ENCODE data around the gene DDA1. TPM values are rescaled to one million over a fixed set of nuclear protein-coding genes. Genes with fewer than 3 reads are reported as not detected.

DDA1 gene
- total RNA-seq, 1 donor from 2014 or later = 9.0 TPM

- FAIRE-seq = no peak
- TF ChIP-seq, protein P1, sequence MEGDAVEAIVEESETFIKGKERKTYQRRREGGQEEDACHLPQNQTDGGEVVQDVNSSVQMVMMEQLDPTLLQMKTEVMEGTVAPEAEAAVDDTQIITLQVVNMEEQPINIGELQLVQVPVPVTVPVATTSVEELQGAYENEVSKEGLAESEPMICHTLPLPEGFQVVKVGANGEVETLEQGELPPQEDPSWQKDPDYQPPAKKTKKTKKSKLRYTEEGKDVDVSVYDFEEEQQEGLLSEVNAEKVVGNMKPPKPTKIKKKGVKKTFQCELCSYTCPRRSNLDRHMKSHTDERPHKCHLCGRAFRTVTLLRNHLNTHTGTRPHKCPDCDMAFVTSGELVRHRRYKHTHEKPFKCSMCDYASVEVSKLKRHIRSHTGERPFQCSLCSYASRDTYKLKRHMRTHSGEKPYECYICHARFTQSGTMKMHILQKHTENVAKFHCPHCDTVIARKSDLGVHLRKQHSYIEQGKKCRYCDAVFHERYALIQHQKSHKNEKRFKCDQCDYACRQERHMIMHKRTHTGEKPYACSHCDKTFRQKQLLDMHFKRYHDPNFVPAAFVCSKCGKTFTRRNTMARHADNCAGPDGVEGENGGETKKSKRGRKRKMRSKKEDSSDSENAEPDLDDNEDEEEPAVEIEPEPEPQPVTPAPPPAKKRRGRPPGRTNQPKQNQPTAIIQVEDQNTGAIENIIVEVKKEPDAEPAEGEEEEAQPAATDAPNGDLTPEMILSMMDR (IDR thresholded peaks at IDR 0.05; ENCODE audit: insufficient read depth, low read length, severe bottlenecking) = no peak
- Histone ChIP-seq H3K36me3 (ENCODE audit: control insufficient read depth, insufficient read depth, low read length) (peaks cover 21% of the 10 kb centered on the region), H3K27me3 (ENCODE audit: control insufficient read depth, insufficient read depth, low read length) (no peaks in the 10 kb centered on the region), H3K4me3 (ENCODE audit: low read depth, low read length) (no peak overlapping the region)
- no peak for DNase-seq (ENCODE audit: low read depth)
These were observed 12.5 kb downstream of the DDA1 start for GRCh38 chr19:17321655-17322489.

DNA sequence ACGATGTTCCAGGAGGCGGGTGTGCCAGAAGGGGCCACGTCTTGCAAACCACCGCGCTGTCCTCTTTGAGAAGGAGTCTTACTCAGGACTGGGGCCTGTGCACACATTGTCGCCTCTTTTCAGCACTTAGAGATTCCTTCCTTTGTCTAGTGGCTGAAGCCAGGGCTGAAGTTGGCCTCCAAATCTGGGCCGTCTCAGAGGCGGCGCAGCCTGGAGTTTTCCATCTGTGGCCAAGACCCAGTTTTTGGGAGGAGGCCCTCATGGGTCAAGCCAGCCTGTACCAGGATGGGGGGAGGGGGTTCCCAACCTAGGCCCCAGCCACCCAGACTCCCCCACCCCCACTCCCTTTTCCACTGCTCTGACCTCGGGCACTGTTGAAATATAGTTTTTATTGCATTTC is 13.5 kb downstream of the DDA1 start:
- no peak for DNase-seq (ENCODE audit: low read depth)
- TF ChIP-seq, protein P1 (IDR thresholded peaks at IDR 0.05; ENCODE audit: insufficient read depth, low read length, severe bottlenecking) = no peak
- Histone ChIP-seq H3K27me3 (ENCODE audit: control insufficient read depth, insufficient read depth, low read length) (no peaks in the 10 kb centered on the region), H3K4me3 (ENCODE audit: low read depth, low read length) (no peak overlapping the region), H3K36me3 (ENCODE audit: control insufficient read depth, insufficient read depth, low read length) (peaks cover 21% of the 10 kb centered on the region)
- no peak for FAIRE-seq

GRCh38 chr19:17323300-17323963 is 14.1 kb downstream of the DDA1 start:
- H3K36me3 ChIP-seq (ENCODE audit: control insufficient read depth, insufficient read depth, low read length) = peaks cover 21% of the 10 kb centered on the region
- FAIRE-seq (no peak), DNase-seq (ENCODE audit: low read depth) (no peak)
- TF ChIP-seq, protein P1 (IDR thresholded peaks at IDR 0.05; ENCODE audit: insufficient read depth, low read length, severe bottlenecking) = no peak
- no peaks in the 10 kb centered on the region for H3K27me3 ChIP-seq (ENCODE audit: control insufficient read depth, insufficient read depth, low read length)
- no peak overlapping the region for H3K4me3 ChIP-seq (ENCODE audit: low read depth, low read length)

DNA sequence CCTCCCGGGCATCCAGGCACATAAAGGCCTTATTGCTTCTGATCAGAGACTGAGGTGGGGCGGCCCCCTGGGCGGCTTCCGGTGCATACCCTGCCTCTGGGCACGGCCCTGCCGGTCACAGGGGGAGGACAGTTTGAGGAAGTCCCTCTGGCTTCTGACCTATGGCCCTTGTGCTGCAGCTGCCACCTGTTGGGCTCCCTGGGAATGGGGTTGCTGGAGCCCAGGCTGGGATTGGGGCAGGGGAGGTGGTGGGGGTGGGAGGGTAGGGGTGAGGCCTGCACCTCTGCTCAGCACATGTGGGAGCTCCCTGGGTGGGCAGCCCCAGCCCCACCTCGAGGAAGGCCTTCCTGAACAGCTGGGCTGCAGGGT is 14.6 kb downstream of the DDA1 start:
- peaks cover 21% of the 10 kb centered on the region for H3K36me3 ChIP-seq (ENCODE audit: control insufficient read depth, insufficient read depth, low read length)
- no peaks in the 10 kb centered on the region for H3K27me3 ChIP-seq (ENCODE audit: control insufficient read depth, insufficient read depth, low read length)
- no peak for DNase-seq (ENCODE audit: low read depth)
- no peak overlapping the region for H3K4me3 ChIP-seq (ENCODE audit: low read depth, low read length)
- FAIRE-seq = no peak
- TF ChIP-seq, protein P1 (IDR thresholded peaks at IDR 0.05; ENCODE audit: insufficient read depth, low read length, severe bottlenecking) = no peak

DNA sequence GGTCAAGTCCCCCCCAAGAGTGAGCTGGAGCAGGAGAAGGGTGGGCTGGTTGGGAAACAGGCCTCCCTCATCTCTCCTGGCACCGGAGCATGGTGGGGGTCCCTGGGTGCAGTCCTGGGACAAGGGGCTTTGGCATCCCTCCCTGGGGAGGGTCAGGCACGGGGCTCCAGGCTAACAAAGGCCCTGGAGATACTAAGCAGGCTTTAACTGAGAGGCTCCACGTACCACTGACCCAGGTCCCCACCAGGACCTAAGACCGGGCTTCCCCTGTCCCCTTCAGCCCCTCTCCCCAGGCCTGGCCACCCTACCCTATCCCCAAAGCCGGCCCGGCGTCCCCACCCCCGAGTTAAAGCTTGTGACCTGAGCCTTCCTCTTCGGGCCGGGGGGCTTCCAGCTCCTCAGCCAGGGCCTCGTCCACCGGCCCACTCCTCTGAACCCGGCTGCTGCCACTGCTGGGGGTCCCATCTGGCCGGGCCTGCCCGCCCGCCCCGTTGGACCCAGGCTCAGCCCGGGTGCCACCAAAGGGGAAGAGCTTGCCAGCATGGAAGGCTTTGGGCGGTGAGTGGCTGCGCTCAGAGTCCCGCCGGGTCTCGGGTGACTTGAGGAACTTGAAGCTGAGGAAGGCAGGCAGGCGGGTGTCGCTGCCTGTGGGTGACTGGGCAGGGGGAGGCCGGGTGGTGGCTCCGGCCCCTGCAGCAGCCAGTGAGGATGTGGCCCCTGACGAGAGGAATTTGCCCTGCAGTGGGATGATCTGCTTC is 15.2 kb downstream of the DDA1 start:
- no peak for FAIRE-seq
- Histone ChIP-seq H3K36me3 (ENCODE audit: control insufficient read depth, insufficient read depth, low read length) (peaks cover 16% of the 10 kb centered on the region), H3K4me3 (ENCODE audit: low read depth, low read length) (no peak overlapping the region), H3K27me3 (ENCODE audit: control insufficient read depth, insufficient read depth, low read length) (peaks cover 3% of the 10 kb centered on the region)
- TF ChIP-seq, protein P1 (IDR thresholded peaks at IDR 0.05; ENCODE audit: insufficient read depth, low read length, severe bottlenecking) = no peak
- DNase-seq (ENCODE audit: low read depth) = no peak
